K562 (cell line): ENCODE data around the gene GRWD1. TPM values are rescaled to one million over a fixed set of nuclear protein-coding genes. Genes with fewer than 3 reads are reported as not detected.

Source experiments
- BACH1 ChIP-seq: fragments of 200-800 bp; sonication (Bioruptor generic); IDR thresholded peaks from 2 replicates; pipeline ENCODE4 v1.6.1; 2016; ENCODE audit warnings: missing genetic modification characterization, missing compliant biosample characterization
- CBX8 ChIP-seq: fragments of 200-600 bp; sonication (generic); IDR thresholded peaks from 2 replicates; pipeline ENCODE4 v1.6.1; 2012; ENCODE audit warnings: borderline replicate concordance, mixed run types, low read depth, mild to moderate bottlenecking, moderate library complexity, mixed read lengths, low read length, control low read depth, inconsistent platforms; ENCODE audit not compliant: poor library complexity, severe bottlenecking; ENCODE audit errors: extremely low read depth
- CEBPG ChIP-seq, 3 experiments: fragments of 200-800 bp in 1 of 3; sonication (Bioruptor generic) in 1 of 3; sonication (generic) in 1 of 3; formaldehyde crosslinking in 1 of 3; IDR thresholded peaks in 2 of 3; conservative IDR thresholded peaks in 1 of 3; 2 replicates each; pipeline versions ENCODE4 v1.6.1 to v1.8.0; 2016 to 2022; ENCODE audit warnings: missing compliant biosample characterization in 2 of 3, missing genetic modification characterization in 2 of 3, mild to moderate bottlenecking in 1 of 3, missing genetic modification reagents in 1 of 3
- FOXM1 ChIP-seq, 2 experiments: fragments of 450-650 bp in 1 of 2; sonication (generic) in 1 of 2; formaldehyde crosslinking in 1 of 2; IDR thresholded peaks; 2 replicates each; pipeline versions ENCODE4 v1.6.1 to v1.9.0; 2017 to 2022; ENCODE audit warnings: low read depth in 2 of 2, mild to moderate bottlenecking in 2 of 2, missing genetic modification reagents in 1 of 2, moderate library complexity in 1 of 2
- HDAC3 ChIP-seq: fragments of 450-650 bp; IDR thresholded peaks from 2 replicates; pipeline ENCODE4 v1.6.1; 2018; ENCODE audit warnings: borderline replicate concordance, mild to moderate bottlenecking, moderate library complexity; ENCODE audit not compliant: partially characterized antibody
- JUN ChIP-seq, 2 experiments: sonication (generic) in 1 of 2; formaldehyde crosslinking in 1 of 2; IDR thresholded peaks; 2 replicates each; pipeline versions ENCODE4 v1.6.1 to v1.8.0; 2012 to 2022; ENCODE audit warnings: borderline replicate concordance in 2 of 2, mild to moderate bottlenecking in 2 of 2, improper control_type of control experiment in 1 of 2, low read depth in 1 of 2, low read length in 1 of 2, missing genetic modification reagents in 1 of 2
- KDM1A ChIP-seq, 2 experiments: fragments of 450-650 bp; IDR thresholded peaks; 2 replicates each; pipeline ENCODE4 v1.6.1; 2016; ENCODE audit warnings: mild to moderate bottlenecking in 2 of 2
- KLF16 ChIP-seq: IDR thresholded peaks from 2 replicates; pipeline ENCODE4 v1.6.1; 2016; ENCODE audit warnings: antibody characterized with exemption
- MAX ChIP-seq: sonication (generic); formaldehyde crosslinking; IDR thresholded peaks from 2 replicates; pipeline ENCODE4 v1.9.0; 2022; ENCODE audit warnings: mild to moderate bottlenecking, missing genetic modification reagents
- MLLT1 ChIP-seq, 2 experiments: fragments of 450-650 bp; IDR thresholded peaks; 2 replicates each; pipeline ENCODE4 v1.6.1; 2016
- MLX ChIP-seq, 2 experiments: fragments of 450-650 bp in 1 of 2; sonication (generic) in 1 of 2; formaldehyde crosslinking; conservative IDR thresholded peaks; 2 replicates each; pipeline versions ENCODE4 v1.4.0 to v1.8.1; 2020 to 2022; ENCODE audit warnings: mild to moderate bottlenecking in 1 of 2, missing genetic modification reagents in 1 of 2
- MTA2 ChIP-seq: fragments of 450-650 bp; IDR thresholded peaks from 2 replicates; pipeline ENCODE4 v1.6.1; 2016; ENCODE audit warnings: low read depth
- NBN ChIP-seq: fragments of 450-650 bp; IDR thresholded peaks from 2 replicates; pipeline ENCODE4 v1.6.1; 2016; ENCODE audit warnings: low read depth, mild to moderate bottlenecking
- SMAD3 ChIP-seq: fragments of 450-650 bp; formaldehyde crosslinking; conservative IDR thresholded peaks from 2 replicates; pipeline ENCODE4 v1.4.0; 2020; ENCODE audit warnings: mild to moderate bottlenecking
- SMARCE1 ChIP-seq: fragments of 450-650 bp; IDR thresholded peaks from 2 replicates; pipeline ENCODE4 v1.7.1; 2016; ENCODE audit warnings: mild to moderate bottlenecking
- TRIM24 ChIP-seq, 2 experiments: fragments of 450-650 bp; IDR thresholded peaks; 2 replicates each; pipeline ENCODE4 v1.6.1; 2016
- ZBTB1 ChIP-seq: sonication (generic); formaldehyde crosslinking; IDR thresholded peaks from 2 replicates; pipeline ENCODE4 v1.8.1; 2023; ENCODE audit warnings: missing genetic modification reagents, low read depth, mild to moderate bottlenecking, borderline replicate concordance
- ZNF175 ChIP-seq: fragments of 200-800 bp; sonication (Bioruptor generic); IDR thresholded peaks from 2 replicates; pipeline ENCODE4 v1.6.1; 2016; ENCODE audit warnings: low read depth, mild to moderate bottlenecking, missing genetic modification characterization, missing compliant biosample characterization
- ZNF197 ChIP-seq: fragments of 200-800 bp; sonication (Bioruptor generic); IDR thresholded peaks from 2 replicates; pipeline ENCODE4 v1.6.1; 2016; ENCODE audit warnings: low read depth, missing genetic modification characterization, missing compliant biosample characterization
- ZNF23 ChIP-seq: fragments of 250-450 bp; sonication (Bioruptor Pico); IDR thresholded peaks from 2 replicates; pipeline ENCODE4 v1.4.0; 2020; ENCODE audit warnings: mild to moderate bottlenecking
- ZNF518B ChIP-seq: fragments of 250-450 bp; sonication (Bioruptor Pico); IDR thresholded peaks from 2 replicates; pipeline ENCODE4 v1.5.0; 2021; ENCODE audit warnings: mild to moderate bottlenecking, moderate library complexity
- ZNF77 ChIP-seq: fragments of 250-450 bp; sonication (Bioruptor Pico); IDR thresholded peaks from 2 replicates; pipeline ENCODE4 v1.5.0; 2020
- polyA plus RNA-seq, 8 experiments: library from polyadenylated mRNA; depleted of rRNA in 4 of 8; stranded (reverse) in 5 of 8; unstranded in 3 of 8; fragments of >200 nt; fragmentation: Nextera tagmentation in 2 of 8; fragmentation: Illumina TruSeq in 1 of 8; extraction: Ambion mirVana in 2 of 8; extraction: Trizol in 1 of 8; gene quantifications; 2 replicates each; pipeline versions ENCODE4 v1.2.1 to v1.2.3, GENCODE V29; 2011 to 2014; ENCODE audit warnings: inconsistent platforms in 1 of 8, missing spikeins in 1 of 8
- total RNA-seq, 7 experiments: library from RNA; depleted of rRNA in 6 of 7; stranded (reverse); fragments of >200 nt in 6 of 7; fragmentation: Illumina TruSeq in 2 of 7; extraction: Trizol in 2 of 7; gene quantifications; 2 replicates each; pipeline versions ENCODE4 v1.2.1 to v1.2.3, GENCODE V29; 2011 to 2021; ENCODE audit warnings: low replicate concordance in 1 of 7

GRWD1 gene
- total and polyA plus RNA-seq, 9 of the 15 experiments (the other 6 are each of a cell fraction or from before 2014, with no cell fraction given) = 1.5 to 87.2 (median 24.5) TPM

- TF ChIP-seq JUN (IDR thresholded peaks at IDR 0.05; ENCODE audit: borderline replicate concordance, low read depth, low read length) = no peak; the same call in 1 of the 2 replicates
- TF ChIP-seq JUN (CRISPR knock-in tag; IDR thresholded peaks at IDR 0.05; ENCODE audit: borderline replicate concordance) = 0 out of 2 replicates have a peak, but pooled peaks have one; percentile 38
- no peak for TF ChIP-seq FOXM1 (IDR thresholded peaks at IDR 0.05; ENCODE audit: low read depth)
- TF ChIP-seq FOXM1 (CRISPR knock-in tag; IDR thresholded peaks at IDR 0.05; ENCODE audit: low read depth) = no peak
- no peak for TF ChIP-seq ZBTB1 (CRISPR knock-in tag)
- no peak for TF ChIP-seq CBX8
- TF ChIP-seq ZNF77 (CRISPR knock-in tag) = no peak
- TF ChIP-seq NBN = no peak
- TF ChIP-seq BACH1 (tag) = no peak
- TF ChIP-seq CEBPG (CRISPR knock-in tag; IDR thresholded peaks at IDR 0.05) = no peak
- no peak for TF ChIP-seq CEBPG (tag; conservative IDR thresholded peaks at IDR 0.05 in 1 of 2, IDR thresholded peaks at IDR 0.05 in 1 of 2)
- TF ChIP-seq ZNF175 = no peak
- no peak for TF ChIP-seq HDAC3
- no peak for TF ChIP-seq MLLT1 (IDR thresholded peaks at IDR 0.05)
- TF ChIP-seq MTA2 = no peak
- TF ChIP-seq SMARCE1 = no peak
- TF ChIP-seq ZNF518B (CRISPR knock-in tag) = no peak
- TF ChIP-seq KLF16 = peak; percentile 60; the same call in 1 of the 2 replicates
- peak; percentile 58 to 74; a peak in 3 of 4 replicates for TF ChIP-seq KDM1A (IDR thresholded peaks at IDR 0.05)
- no peak for TF ChIP-seq MLX (CRISPR knock-in tag; conservative IDR thresholded peaks at IDR 0.05)
- no peak for TF ChIP-seq ZNF23 (CRISPR knock-in tag)
- TF ChIP-seq ZNF197 (CRISPR knock-in tag) = no peak
- TF ChIP-seq TRIM24 (IDR thresholded peaks at IDR 0.05) = no peak
- no peak for TF ChIP-seq SMAD3 (CRISPR knock-in tag)
- TF ChIP-seq MAX (CRISPR knock-in tag) = peak; percentile 62
Observed at GRCh38 chr19:48489608-48490216, 43.9 kb downstream of the GRWD1 start (continued).
